Endometrial microvascular endothelial cells (primary cell): ENCODE data around the gene MBNL1. TPM values are rescaled to one million over a fixed set of nuclear protein-coding genes. Genes with fewer than 3 reads are reported as not detected.

Experiments used
- in situ Hi-C: cut with HindIII; loops from 2 replicates; pipeline ENCODE4 v1.10.0; 2017; ENCODE audit warnings: low sequenced_read_pairs, low pct_unique_long_range_greater_than_20kb; ENCODE audit errors: inconsistent ontology term
- total RNA-seq: library from RNA; depleted of rRNA; stranded (reverse); fragments of >200 nt; gene quantifications from one replicate; pipeline ENCODE4 v1.2.3, GENCODE V29; 2015; ENCODE audit errors: inconsistent ontology term

MBNL1 gene
- total RNA-seq, 1 donor from 2014 or later, result 413 TPM

- in situ Hi-C loops, result no loop called here
Observed at GRCh38 chr3:152309535-152310307, 41.0 kb downstream of the MBNL1 start.

- in situ Hi-C loops, result no loop called here
Observed at GRCh38 chr3:152313430-152313829, 44.7 kb downstream of the MBNL1 start.

- in situ Hi-C loops, result no loop called here
Observed at GRCh38 chr3:152313914-152314313, 45.2 kb downstream of the MBNL1 start.

GRCh38 chr3:152314677-152315353, 46.1 kb downstream of the MBNL1 start:
- in situ Hi-C loops, result no loop called here

- in situ Hi-C loops, result no loop called here
Observed at GRCh38 chr3:152315623-152316022, 46.9 kb downstream of the MBNL1 start.

GRCh38 chr3:152316318-152316717, 47.6 kb downstream of the MBNL1 start:
- in situ Hi-C loops, result no loop called here

- in situ Hi-C loops, result no loop called here
Observed at GRCh38 chr3:152317184-152317583, 48.5 kb downstream of the MBNL1 start.

- in situ Hi-C loops, result no loop called here
Observed at GRCh38 chr3:152317956-152318355, 49.2 kb downstream of the MBNL1 start.

GRCh38 chr3:152318512-152318911, 49.8 kb downstream of the MBNL1 start:
- in situ Hi-C loops, result no loop called here

GRCh38 chr3:152319256-152319655, 50.5 kb downstream of the MBNL1 start:
- in situ Hi-C loops, result no loop called here

GRCh38 chr3:152319831-152320617, 51.3 kb downstream of the MBNL1 start:
- in situ Hi-C loops, result no loop called here

GRCh38 chr3:152321200-152321954, 52.6 kb downstream of the MBNL1 start:
- in situ Hi-C loops, result no loop called here

- in situ Hi-C loops, result no loop called here
Observed at GRCh38 chr3:152321955-152322377, 53.2 kb downstream of the MBNL1 start.

- in situ Hi-C loops, result no loop called here
Observed at GRCh38 chr3:152322756-152323155, 54.0 kb downstream of the MBNL1 start.

GRCh38 chr3:152323834-152324233, 55.1 kb downstream of the MBNL1 start:
- in situ Hi-C loops, result no loop called here

- in situ Hi-C loops, result no loop called here
Observed at GRCh38 chr3:152325136-152325535, 56.4 kb downstream of the MBNL1 start.

- in situ Hi-C loops, result no loop called here
Observed at GRCh38 chr3:152327203-152327602, 58.5 kb downstream of the MBNL1 start.

- in situ Hi-C loops, result no loop called here
Observed at GRCh38 chr3:152328841-152329240, 60.1 kb downstream of the MBNL1 start.

- in situ Hi-C loops, result no loop called here
Observed at GRCh38 chr3:152330559-152330958, 61.8 kb downstream of the MBNL1 start.
